Neutrophil (primary cell): ENCODE results near the gene JAG2.

Experiments
- H3K27ac ChIP-seq: fragments of 200-600 bp; sonication (generic); 2 replicates; pipeline ENCODE4 v1.5.1; 2016; ENCODE audit warnings: mild to moderate bottlenecking, moderate library complexity
- H3K27me3 ChIP-seq: fragments of 200-600 bp; sonication (generic); 2 replicates; pipeline ENCODE4 v1.6.0; 2016; ENCODE audit warnings: mild to moderate bottlenecking
- H3K36me3 ChIP-seq: fragments of 200-600 bp; sonication (generic); 2 replicates; pipeline ENCODE4 v1.5.1; 2017
- H3K4me1 ChIP-seq, 2 experiments: fragments of 200-600 bp in 1 of 2; sonication (generic) in 1 of 2; 1 replicate in 1 of 2; 2 replicates in 1 of 2; pipeline versions ENCODE4 v1.5.1 to v1.6.1; 2013 to 2016; ENCODE audit warnings: low read depth in 1 of 2, low read length in 1 of 2, mild to moderate bottlenecking in 1 of 2, moderate library complexity in 1 of 2; ENCODE audit not compliant: control insufficient read depth in 1 of 2, insufficient read depth in 1 of 2
- H3K4me3 ChIP-seq, 2 experiments: fragments of 200-600 bp in 1 of 2; sonication (generic) in 1 of 2; 1 replicate in 1 of 2; 2 replicates in 1 of 2; pipeline ENCODE4 v1.5.1; 2013 to 2016; ENCODE audit warnings: low read depth in 1 of 2, low read length in 1 of 2, mild to moderate bottlenecking in 1 of 2, moderate library complexity in 1 of 2
- H3K9me3 ChIP-seq: fragments of 200-600 bp; sonication (generic); 2 replicates; pipeline ENCODE4 v1.5.1; 2016
- TF ChIP-seq, protein P1 (sequence below): fragments of 200-600 bp; sonication (generic); IDR thresholded peaks from 2 replicates; pipeline ENCODE4 v1.5.1; 2016; ENCODE audit warnings: antibody characterized with exemption

JAG2 gene

GRCh38 chr14:105143451-105144025, 25.0 kb downstream of the JAG2 start:
- no peak overlapping the region for H3K27ac ChIP-seq
- no peaks in the 10 kb centered on the region for H3K36me3 ChIP-seq
- TF ChIP-seq, protein P1, sequence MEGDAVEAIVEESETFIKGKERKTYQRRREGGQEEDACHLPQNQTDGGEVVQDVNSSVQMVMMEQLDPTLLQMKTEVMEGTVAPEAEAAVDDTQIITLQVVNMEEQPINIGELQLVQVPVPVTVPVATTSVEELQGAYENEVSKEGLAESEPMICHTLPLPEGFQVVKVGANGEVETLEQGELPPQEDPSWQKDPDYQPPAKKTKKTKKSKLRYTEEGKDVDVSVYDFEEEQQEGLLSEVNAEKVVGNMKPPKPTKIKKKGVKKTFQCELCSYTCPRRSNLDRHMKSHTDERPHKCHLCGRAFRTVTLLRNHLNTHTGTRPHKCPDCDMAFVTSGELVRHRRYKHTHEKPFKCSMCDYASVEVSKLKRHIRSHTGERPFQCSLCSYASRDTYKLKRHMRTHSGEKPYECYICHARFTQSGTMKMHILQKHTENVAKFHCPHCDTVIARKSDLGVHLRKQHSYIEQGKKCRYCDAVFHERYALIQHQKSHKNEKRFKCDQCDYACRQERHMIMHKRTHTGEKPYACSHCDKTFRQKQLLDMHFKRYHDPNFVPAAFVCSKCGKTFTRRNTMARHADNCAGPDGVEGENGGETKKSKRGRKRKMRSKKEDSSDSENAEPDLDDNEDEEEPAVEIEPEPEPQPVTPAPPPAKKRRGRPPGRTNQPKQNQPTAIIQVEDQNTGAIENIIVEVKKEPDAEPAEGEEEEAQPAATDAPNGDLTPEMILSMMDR, result no peak
- no peaks in the 10 kb centered on the region for H3K27me3 ChIP-seq
- H3K4me3 ChIP-seq, result no peak overlapping the region
- no peaks in the 10 kb centered on the region for H3K4me1 ChIP-seq
- H3K9me3 ChIP-seq, result no peaks in the 10 kb centered on the region

DNA sequence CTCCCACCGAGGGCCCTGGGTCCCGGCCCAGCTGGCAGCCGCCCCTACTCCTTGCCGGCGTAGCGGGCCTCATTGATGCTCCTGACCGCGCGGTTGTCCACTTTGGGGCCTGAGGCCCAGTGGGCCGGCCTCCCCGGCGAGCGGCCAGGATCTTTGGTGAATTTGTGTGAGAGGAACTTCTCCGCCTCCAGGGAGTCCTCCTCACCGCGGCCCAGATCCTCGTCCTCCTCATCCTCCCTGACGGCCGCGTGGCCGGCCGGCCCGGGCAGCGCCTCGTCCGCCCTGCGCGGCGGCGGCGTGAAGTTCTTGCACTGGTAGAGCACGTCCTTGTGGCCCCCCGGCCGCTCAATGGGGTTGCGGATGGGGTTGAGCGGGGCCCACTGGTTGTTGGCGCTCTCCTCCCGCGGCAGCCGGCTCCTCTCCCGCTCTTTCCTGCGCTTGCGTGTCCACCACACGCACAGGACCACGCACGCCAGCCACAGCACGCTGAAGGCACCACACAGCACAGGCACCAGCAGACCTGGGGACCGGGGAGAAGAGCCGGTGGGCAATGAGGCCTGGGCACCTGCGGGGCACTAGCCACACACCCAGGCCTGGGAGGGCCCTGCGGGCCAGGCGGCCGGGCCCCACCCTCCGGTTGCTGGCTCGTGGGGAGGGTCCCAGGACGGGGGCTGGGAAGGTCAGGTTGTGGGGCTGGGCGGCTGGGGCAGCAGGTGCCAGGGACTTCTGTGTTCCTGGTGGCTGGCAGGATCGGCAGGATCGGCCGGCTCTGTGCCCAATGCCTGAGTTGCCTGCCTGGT, 25.7 kb downstream of the JAG2 start:
- Histone ChIP-seq H3K4me3 (no peak overlapping the region), H3K9me3 (no peaks in the 10 kb centered on the region), H3K27me3 (no peaks in the 10 kb centered on the region), H3K36me3 (no peaks in the 10 kb centered on the region), H3K27ac (no peak overlapping the region), H3K4me1 (no peaks in the 10 kb centered on the region)
- TF ChIP-seq, protein P1, result no peak

GRCh38 chr14:105141486-105142281, 26.9 kb downstream of the JAG2 start:
- Histone ChIP-seq H3K4me3 (no peak overlapping the region), H3K27me3 (no peaks in the 10 kb centered on the region), H3K4me1 (no peaks in the 10 kb centered on the region), H3K36me3 (no peaks in the 10 kb centered on the region), H3K9me3 (no peaks in the 10 kb centered on the region), H3K27ac (no peak overlapping the region)
- TF ChIP-seq, protein P1, result no peak

GRCh38 chr14:105141026-105141425, 27.6 kb downstream of the JAG2 start:
- H3K27me3 ChIP-seq, result no peaks in the 10 kb centered on the region
- H3K27ac ChIP-seq, result no peak overlapping the region
- H3K9me3 ChIP-seq, result no peaks in the 10 kb centered on the region
- H3K36me3 ChIP-seq, result no peaks in the 10 kb centered on the region
- H3K4me1 ChIP-seq, result no peaks in the 10 kb centered on the region
- TF ChIP-seq, protein P1, result no peak
- H3K4me3 ChIP-seq, result no peak overlapping the region

DNA sequence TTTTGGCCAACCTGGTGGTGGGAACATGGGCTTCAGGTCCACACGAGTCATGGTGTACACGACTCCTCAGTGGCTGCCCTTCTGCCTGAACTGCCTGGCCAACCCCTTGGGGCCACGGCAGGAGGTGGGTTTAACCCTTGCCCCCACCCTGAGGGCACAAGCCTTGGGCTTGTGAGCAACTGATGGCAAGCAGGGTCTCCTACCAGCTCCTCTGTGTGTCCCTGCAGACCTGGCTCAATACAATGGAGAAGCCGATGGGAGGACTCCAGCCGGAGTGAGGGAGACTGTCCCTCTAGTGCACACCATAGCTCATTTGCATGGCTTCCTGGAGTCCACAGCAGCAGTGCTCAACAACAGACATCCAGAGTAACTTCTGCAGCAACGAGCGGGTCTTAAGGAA, 28.0 kb downstream of the JAG2 start:
- Histone ChIP-seq H3K9me3 (no peaks in the 10 kb centered on the region), H3K4me1 (no peaks in the 10 kb centered on the region), H3K36me3 (no peaks in the 10 kb centered on the region), H3K27me3 (no peaks in the 10 kb centered on the region), H3K27ac (no peak overlapping the region), H3K4me3 (no peak overlapping the region)
- TF ChIP-seq, protein P1, result no peak
